EH (cell line): ENCODE data around the gene ZNF581.

ENCODE experiments used
- DNase-seq: peaks from one replicate; pipeline ENCODE4 v3.0.0-alpha.2; 2015; ENCODE audit warnings: low read depth

ZNF581 gene

GRCh38 chr19:55626350-55626749 lies 17.1 kb upstream of the ZNF581 start:
- no peak for DNase-seq

DNA sequence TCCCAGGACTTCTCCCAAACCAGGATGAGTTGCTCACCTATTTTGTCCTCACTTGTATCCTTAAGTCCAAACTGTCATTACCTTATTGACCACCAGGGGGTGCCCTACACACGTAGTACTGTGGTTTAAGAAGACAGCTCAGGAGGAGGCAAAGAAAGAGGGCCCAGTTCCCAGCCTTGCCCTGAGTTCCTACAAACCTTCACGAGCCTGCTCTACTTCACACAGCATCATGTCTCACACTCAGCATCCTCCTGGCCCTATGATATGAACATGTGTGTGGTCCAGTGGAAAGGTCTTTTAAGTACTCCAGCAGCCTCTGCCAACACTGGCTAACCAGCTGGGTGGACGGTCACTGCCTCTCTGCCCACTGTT lies 11.0 kb upstream of the ZNF581 start:
- DNase-seq, result peak; percentile 89

DNA sequence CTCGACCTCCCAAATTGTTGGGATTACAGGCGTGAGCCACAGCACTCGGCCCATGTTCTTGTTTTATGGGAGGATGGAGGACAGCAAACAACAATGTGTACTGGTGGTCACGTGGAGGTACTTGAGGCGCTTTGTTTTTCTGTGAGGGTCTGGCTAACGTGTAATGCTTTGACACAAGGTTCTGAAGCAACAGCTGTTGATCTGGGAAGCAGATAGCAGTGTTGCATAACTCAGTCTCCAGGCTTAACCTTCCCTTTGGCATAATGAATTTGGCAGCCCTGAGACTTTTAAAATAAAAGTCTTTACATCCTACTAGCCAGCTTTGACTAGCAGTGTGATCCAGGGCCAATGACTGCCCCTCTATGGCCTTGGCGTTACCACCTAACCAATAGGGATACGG lies 9.6 kb upstream of the ZNF581 start:
- no peak for DNase-seq

- no peak for DNase-seq
Observed at GRCh38 chr19:55635334-55635717, 8.1 kb upstream of the ZNF581 start.

DNA sequence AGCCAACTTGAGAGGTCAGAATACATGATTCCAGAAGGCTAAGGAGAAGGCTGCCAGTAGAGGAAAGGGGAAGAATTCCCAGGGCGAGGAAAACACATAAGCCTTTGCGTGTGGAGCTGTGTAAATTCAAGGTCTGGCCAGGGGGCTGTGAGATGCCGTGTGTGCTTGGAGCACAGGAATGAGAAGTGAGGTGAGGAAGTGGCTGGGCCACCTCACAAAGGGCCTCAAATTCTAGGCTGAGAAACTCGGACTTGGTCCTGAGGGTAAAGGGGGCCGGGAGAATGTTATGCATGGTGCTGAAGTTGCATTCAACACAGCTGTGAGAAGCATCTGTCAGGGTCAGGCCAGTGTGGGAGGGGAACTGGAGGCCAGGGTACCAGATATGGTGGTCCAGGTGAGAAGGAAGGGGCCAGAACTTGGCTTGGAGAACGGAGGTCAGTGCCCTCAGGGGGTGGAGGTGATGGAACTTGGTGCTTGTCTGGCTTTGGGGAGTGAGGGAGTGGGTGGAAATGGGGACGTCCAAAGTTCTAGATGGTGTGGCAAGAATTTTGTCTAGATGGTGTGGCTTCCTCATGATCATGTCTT lies 7.5 kb upstream of the ZNF581 start:
- DNase-seq, result no peak

- DNase-seq, result no peak
Observed at GRCh38 chr19:55636723-55637122, 6.7 kb upstream of the ZNF581 start.

DNA sequence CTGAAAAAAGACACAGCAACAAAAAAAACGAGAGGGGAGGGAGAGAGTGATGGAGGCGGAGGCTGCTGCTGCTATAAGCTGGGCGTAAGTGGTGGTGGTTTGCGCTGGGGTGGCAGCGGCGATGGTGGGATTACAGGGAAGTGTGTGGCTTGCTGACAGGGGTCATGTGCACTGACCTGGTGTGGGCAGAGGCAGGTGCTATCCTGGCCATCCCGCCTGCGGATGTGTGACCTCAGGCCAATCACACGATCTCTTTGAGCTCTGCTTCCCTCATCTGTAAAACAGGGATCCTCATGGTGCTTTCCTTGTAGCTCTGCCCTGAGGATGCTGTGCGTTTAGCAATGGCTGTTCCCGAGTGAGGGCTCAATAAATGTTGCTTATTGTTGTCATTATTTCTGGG lies 5.9 kb upstream of the ZNF581 start:
- DNase-seq, result no peak

- peak; percentile 43 for DNase-seq
Observed at GRCh38 chr19:55638864-55639359, 4.5 kb upstream of the ZNF581 start.

DNA sequence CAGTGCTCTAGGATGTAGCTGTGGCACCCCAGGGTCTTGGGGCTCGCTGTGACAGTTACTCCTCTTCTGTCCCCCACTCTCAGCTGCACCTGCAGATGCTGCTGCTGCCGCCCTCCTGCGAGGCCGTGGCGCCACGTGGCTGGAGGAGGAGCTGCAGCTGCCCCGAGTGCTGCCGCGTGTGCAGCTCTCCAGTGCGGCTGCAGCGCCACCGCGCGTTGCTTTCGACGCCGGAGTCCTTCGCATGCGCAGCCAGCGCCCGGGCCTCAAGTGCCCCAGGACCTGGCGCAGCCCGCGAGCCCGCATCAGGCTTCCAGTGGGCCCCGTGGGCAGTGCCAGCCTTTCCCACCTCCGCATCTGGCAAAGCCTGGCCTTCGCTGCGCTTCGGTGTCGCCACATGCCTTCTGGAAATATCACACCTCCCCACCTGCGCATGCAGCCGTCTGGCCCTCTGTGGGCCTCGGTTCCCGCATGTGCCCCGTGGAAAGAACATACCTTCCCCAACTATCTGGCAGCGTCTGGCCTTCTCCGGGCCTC lies 3.3 kb upstream of the ZNF581 start:
- DNase-seq, result peak; percentile 52

GRCh38 chr19:55640577-55641425 lies 2.6 kb upstream of the ZNF581 start, which contains the start of gene ZNF580:
TSS of gene ZNF580 (plus strand) at chr19:55641002. CDS start at chr19:55642509, 1,507 bp downstream.
- peak; percentile 81 for DNase-seq

DNA sequence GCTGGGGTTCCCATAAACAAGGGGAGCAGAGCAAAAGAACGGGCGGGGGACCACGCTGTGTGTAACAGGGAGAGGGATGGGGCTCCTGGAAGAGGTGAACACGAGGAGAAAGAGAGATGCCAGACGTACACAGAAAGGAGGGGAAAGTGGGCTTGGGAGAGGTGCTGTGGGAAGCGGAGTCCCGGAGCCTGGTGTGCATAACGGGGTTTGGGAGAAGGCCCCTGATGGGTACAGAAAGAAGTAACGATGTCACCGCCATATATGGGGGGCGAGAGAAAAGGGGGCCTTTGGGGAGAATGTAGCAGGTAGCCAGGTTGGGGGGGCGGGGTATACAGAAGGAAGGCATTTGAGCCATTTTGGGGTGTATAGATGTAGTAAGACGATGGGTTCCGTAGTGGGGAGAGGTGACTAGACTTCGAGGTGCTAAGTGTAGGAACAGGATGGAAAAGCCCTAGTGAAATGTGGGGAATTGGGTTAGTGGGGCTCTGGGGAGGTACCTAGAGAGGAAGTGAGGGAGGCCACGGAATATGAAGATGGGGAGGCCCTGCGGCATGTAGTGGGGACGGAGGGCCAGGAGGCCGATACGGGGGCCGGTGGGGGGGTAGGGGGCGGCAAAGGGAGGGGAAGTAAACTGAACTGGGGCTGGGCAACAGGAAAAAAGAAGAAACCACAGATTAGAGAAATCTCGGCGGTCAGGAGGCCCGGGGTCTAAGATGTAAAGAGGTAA lies 1.9 kb upstream of the ZNF581 start:
- peak; percentile 39 for DNase-seq

DNA sequence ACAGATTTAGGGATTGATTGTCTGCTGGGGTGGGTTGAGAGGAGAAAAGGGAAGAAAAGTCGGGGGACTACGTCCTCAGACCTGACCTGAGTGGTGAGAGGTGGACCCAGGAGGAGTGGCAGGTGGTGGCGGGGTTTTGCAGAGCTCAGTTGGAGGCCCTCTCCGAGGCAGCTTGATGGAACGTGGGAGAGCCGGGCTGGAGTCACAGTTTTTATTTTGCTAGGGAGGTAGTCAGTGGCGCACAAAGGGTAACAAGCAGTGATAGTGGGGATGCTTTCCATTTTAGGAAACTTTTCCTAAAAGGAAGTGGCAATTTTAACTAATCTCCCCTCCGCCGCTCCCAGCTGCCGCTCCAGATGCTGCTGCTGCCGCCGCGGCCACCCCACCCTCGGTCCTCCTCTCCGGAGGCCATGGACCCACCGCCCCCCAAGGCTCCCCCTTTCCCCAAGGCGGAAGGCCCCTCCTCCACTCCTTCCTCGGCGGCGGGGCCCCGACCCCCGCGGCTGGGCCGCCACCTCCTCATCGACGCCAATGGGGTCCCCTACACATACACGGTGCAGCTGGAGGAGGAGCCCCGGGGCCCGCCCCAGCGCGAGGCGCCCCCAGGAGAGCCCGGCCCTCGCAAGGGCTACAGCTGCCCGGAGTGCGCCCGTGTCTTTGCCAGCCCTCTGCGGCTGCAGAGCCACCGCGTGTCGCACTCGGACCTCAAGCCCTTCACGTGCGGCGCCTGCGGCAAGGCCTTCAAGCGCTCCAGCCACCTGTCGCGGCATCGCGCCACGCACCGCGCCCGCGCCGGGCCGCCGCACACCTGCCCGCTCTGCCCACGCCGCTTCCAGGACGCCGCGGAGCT lies 1.1 kb upstream of the ZNF581 start:
- peak; percentile 39 for DNase-seq

DNA sequence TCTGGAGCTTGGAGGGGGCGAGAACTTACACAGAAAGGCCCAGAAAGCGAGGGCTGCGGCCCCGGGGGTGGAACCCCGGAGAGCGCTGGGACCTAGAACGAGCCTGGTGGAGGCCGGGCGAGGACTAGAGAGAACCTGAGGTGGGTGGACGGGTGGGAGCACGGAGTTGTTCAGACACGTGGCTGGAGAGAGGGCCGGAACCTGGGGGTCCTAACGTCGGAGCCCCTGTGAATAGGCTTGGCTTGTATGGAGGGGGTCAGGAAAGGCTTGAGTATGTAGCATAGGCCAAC lies 383 bp downstream of the ZNF581 start:
- DNase-seq, result no peak

- DNase-seq, result no peak
Observed at GRCh38 chr19:55644191-55644833, 863 bp downstream of the ZNF581 start.

DNA sequence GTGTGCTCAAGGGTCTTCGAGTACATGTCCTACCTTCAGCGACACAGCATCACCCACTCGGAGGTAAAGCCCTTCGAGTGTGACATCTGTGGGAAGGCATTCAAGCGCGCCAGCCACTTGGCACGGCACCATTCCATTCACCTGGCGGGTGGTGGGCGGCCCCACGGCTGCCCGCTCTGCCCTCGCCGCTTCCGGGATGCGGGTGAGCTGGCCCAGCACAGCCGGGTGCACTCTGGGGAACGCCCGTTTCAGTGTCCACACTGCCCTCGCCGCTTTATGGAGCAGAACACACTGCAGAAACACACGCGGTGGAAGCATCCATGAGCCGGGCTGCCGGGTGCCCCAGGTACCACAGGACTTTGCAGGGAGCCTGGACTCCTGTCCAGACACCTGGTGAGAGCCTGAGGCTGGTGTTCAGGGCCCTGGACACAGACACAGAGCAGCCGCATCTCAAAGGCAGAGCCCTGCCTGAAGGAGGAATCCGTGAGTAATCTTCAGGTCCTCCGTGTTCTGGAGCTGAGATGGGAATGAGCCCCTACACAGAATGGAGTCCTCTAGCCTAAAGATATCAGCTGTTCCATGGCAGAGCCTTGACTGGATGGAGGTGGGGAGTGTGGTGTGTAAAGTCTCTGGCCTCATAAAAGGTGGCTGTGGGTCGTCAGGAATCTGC lies 1.5 kb downstream of the ZNF581 start:
- DNase-seq, result no peak

- no peak for DNase-seq
Observed at GRCh38 chr19:55645512-55645881, 2.0 kb downstream of the ZNF581 start.

- DNase-seq, result no peak
Observed at GRCh38 chr19:55646889-55647731, 3.7 kb downstream of the ZNF581 start.

DNA sequence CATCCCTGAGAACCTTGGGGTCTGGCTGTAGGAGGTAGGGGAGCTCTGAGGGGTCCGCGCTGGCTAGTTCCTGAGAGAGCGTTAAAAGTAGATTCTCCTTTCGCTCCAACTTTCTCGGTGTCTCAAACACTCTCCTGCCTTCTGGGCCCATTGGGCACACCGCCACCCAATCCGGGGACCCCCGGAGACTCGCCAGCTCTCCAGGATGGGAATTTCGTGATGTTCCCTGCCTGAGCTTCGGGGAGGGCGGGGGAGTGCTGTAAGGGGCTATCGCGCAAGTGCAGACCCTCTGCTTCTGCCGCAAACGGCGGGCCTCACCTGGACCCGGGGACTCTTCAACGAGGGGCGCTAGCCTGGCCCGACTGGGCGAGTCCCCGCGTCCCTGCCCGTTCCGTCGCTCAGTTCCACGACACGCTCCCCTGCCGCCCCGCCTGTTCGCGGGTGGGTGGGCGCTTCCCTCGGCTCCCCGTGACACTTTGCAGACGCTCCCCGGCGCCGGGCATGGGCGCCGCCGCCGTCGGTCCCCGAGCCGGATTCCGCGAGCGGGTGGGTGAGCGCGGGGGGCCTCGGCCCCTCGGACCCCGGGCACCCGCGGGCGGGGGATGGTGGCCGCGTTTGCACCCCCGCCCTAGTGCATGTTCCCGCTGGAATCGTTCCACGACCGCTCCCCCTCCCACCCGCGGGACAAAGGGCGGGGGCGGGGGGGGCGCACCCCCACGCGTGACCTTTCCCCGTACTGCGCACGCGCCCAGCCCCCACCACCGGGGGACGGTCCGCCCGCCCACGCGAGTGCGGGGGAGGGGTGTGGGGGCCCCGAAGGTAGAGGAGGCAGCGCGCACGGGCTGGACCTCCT lies 4.5 kb downstream of the ZNF581 start, which contains the start of gene CCDC106:
CCDC106 (plus strand) TSS at position 481 of the 853 bp plus-strand sequence. CDS start 835 bp downstream, outside the sequence.
- DNase-seq, result peak; percentile 65
